GM13976 (cell line): ENCODE measurements around the gene PDZRN3.

Experiments used
- DNase-seq: peaks from one replicate; pipeline ENCODE4 v3.0.0; 2012; ENCODE audit warnings: low spot score
- in situ Hi-C: fragments of 300-500 bp; cut with MboI; formaldehyde crosslinking; loops from one replicate; pipeline ENCODE4 v1.12.0; 2022; ENCODE audit warnings: low sequenced_read_pairs, mixed read lengths, inconsistent platforms; ENCODE audit not compliant: unreplicated experiment
- TF ChIP-seq, protein P1 (sequence below): IDR thresholded peaks from 2 replicates; pipeline ENCODE4 v1.5.1; 2012; ENCODE audit warnings: borderline replicate concordance, mild to moderate bottlenecking; ENCODE audit not compliant: insufficient read depth; ENCODE audit errors: extremely low read depth, missing control alignments, control extremely low read depth

PDZRN3 gene

DNA sequence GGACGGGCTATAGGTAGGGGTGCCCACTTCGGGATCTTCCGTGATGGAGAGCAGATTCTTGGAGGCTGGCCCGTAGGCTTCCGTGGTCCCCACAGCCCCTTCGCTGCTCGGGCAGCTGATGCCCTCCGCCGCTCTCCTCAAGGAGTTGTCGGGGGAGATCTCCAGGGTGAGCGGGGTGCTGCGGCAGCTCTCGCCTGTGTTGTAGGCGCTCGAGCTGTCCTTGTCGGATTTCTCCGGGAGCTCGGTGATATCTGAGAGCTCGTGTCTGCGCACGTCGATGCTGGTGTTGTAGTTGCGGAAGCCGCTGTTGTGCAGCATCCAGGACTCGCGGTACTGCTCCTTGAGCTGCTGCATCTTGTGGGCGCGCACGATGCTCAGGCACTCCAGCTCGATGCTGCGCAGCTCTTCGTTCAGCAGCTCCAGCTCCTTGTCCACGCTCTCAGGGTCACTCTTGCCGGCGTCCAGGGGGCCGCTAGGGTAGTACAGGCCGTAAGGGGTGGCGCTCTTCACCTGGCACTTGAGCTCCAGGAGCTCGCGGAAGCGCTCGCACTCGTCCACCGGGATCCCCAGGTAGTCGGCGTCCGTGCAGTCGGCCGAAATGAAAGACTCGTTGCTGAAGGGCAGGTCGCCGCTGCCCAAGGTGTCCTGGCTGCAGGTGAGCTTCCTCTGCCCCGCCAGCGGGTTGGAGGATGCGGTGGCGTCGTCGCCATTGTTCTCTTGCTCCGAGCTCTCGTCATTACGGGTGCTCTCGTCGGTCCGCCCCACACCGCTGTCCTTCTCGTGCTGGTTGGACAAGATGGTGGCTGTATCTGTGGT, 240.4 kb downstream of the PDZRN3 start:
- TF ChIP-seq, protein P1, sequence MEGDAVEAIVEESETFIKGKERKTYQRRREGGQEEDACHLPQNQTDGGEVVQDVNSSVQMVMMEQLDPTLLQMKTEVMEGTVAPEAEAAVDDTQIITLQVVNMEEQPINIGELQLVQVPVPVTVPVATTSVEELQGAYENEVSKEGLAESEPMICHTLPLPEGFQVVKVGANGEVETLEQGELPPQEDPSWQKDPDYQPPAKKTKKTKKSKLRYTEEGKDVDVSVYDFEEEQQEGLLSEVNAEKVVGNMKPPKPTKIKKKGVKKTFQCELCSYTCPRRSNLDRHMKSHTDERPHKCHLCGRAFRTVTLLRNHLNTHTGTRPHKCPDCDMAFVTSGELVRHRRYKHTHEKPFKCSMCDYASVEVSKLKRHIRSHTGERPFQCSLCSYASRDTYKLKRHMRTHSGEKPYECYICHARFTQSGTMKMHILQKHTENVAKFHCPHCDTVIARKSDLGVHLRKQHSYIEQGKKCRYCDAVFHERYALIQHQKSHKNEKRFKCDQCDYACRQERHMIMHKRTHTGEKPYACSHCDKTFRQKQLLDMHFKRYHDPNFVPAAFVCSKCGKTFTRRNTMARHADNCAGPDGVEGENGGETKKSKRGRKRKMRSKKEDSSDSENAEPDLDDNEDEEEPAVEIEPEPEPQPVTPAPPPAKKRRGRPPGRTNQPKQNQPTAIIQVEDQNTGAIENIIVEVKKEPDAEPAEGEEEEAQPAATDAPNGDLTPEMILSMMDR = no peak
- in situ Hi-C loops = no loop called here
- no peak for DNase-seq

DNA sequence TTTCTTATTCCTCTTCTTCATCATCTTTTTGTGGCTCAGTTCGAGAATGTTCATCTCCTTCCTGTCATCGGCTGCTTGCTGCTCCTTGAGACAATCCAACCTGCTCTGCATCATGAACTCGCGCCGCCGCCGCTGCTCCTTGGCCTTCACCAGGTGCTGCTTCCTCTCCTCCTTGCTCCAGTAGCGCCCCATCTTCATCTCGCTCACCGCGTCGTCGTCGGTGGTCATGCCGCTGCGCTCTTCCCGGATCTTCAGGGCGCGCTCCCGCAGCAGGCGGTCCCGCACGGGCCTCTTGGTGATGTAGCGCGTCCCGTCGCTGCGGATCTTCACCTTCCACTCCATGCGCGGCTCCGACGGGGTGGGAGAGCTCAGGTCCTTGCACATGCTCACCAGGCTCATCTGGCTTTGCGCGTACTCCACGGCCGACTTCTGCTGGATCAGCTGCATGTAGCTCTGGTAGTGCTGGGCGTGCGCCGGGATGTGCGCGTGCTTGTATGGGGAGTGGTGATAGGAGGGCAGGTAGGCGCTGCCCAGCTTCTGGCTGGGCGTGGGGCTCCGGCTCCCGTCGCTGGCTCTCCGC, 241.2 kb downstream of the PDZRN3 start:
- in situ Hi-C loops = no loop called here
- DNase-seq = no peak
- TF ChIP-seq, protein P1 = no peak

DNA sequence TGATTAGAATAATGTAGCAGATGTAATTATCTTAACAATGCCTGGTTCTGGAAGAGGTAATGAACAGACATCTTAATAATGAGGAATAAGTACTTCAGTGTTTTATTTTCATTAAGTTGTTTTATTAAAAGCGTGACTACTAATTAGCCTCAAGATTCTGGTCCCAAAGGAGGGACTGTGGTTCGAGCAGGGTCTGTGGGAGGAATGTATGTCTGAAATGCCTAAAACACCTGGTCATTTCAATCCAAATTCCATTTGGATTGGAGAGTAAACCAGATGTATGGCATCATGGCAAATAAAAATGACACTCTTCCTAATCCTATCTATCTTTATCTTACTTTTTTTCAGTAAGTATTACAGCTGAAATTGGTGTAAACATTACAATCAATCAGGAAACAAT, 243.2 kb downstream of the PDZRN3 start:
- in situ Hi-C loops = no loop called here
- DNase-seq = no peak
- TF ChIP-seq, protein P1 = no peak

DNA sequence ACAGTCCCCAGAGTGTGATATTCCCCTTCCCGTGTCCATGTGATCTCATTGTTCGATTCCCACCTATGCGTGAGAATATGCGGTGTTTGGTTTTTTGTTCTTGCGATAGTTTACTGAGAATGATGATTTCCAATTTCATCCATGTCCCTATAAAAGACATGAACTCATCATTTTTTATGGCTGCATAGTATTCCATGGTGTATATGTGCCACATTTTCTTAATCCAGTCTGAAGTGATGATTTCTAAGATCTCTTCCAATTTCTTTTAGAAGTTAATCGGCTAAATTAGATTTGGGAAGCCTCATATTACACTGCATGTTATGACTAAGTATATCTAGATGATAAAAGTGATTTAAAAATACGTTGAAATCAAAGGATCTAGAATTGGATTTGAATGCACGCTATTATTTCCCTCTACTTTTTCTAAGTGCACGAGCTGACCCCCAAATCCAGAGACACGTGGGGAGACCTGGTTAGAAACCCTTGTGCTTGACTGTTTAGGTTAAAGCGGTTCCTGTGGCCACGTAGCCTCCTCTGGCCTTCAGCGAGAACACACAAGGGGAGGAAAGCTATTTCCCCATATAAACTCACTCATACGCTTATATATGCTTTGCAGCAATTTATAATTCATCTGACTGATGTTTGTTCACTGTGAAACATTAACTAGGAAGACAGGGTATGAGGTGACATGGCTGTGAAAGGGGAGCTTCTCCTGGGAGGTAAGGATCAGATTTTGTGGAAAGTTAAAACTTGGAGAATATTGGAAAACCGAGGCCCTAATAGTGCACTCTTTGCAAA, 243.8 kb downstream of the PDZRN3 start:
- TF ChIP-seq, protein P1 = no peak
- in situ Hi-C loops = no loop called here
- DNase-seq = no peak

DNA sequence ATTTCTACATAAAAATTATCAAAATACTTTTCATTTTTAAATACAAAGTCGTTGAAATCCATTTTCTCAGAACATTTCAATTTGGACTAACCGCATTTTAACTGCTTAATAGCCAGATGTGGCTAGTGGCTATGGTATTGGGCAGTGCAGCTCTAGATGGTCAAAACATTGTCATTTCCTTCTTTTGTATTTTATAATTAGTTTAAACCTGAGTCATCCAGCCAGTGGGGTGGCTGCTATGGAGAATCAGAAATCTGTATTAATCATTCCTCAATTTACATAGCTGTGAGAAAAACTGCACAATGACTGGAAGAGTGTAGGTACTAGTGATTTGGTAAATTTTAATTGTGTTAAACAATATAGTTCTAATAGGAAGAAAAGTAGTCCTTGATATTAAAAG, 245.3 kb downstream of the PDZRN3 start:
- TF ChIP-seq, protein P1 = no peak
- in situ Hi-C loops = no loop called here

DNA sequence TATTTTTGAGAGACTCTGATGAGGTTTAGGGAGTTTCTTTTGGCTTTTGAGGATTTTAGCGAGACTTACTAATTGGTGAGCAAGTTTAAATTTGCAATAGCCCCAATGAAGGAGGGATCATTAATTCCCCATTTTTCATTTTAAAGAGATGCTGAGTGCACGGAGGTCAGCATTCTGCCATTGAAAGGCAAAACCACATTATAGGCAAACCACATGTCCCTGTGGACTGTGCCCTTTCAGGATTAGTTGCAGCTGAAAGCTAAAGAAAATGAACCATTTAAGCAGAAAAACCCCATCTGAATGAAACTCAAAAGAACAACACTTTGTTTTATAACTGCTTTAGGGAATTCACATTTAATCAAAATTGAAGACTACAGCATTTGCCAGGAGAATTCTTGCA, 246.5 kb downstream of the PDZRN3 start:
- no peak for DNase-seq
- TF ChIP-seq, protein P1 = no peak
- in situ Hi-C loops = no loop called here

More for the DNA sequence above, 245.3 kb downstream of the PDZRN3 start:
- DNase-seq = no peak
